Activated T-helper 1 cell treated with anti-CD3 and anti-CD28 coated beads, Interleukin-12 subunit alpha, Interleukin-12 subunit beta, Interleukin-2, Interleukin-4 antibody, amounts not matched to agents 30 ng/mL and 10 ng/mL and 1 ng/mL, durations not matched to agents 14 hours and 24 hours and 36 hours (primary cell): ENCODE data around the gene SART1. TPM values are rescaled to one million over a fixed set of nuclear protein-coding genes. Genes with fewer than 3 reads are reported as not detected.
"Not testable (repeated sequence)": the region's sequence is repeated elsewhere in the genome, so short reads cannot be mapped to it uniquely, and the experiment has no call there.

Experiments used
- DNase-seq: peaks from one replicate; pipeline ENCODE4 v3.0.0; 2021; ENCODE audit warnings: low spot score
- H3K27ac Mint-ChIP-seq: one replicate; pipeline ENCODE4 v1.8.0; 2021; ENCODE audit warnings: mild to moderate bottlenecking, mixed read lengths
- H3K27me3 Mint-ChIP-seq: one replicate; pipeline ENCODE4 v1.8.0; 2022; ENCODE audit warnings: mild to moderate bottlenecking, moderate library complexity, mixed read lengths; ENCODE audit not compliant: insufficient read depth
- H3K36me3 Mint-ChIP-seq: one replicate; pipeline ENCODE4 v1.8.0; 2021; ENCODE audit warnings: low read depth, mixed read lengths
- H3K4me1 Mint-ChIP-seq: one replicate; pipeline ENCODE4 v1.8.0; 2021; ENCODE audit warnings: low read depth, mixed read lengths
- H3K4me3 Mint-ChIP-seq: one replicate; pipeline ENCODE4 v1.8.0; 2021; ENCODE audit warnings: mild to moderate bottlenecking, moderate library complexity, mixed read lengths
- H3K9me3 Mint-ChIP-seq: one replicate; pipeline ENCODE4 v1.8.0; 2021; ENCODE audit warnings: mixed read lengths
- intact Hi-C: fragments of 100-400 bp; cut with micrococcal nuclease; formaldehyde crosslinking; loops from one replicate; pipeline ENCODE4 v1.15.1; 2024
- total RNA-seq: library from RNA; stranded (reverse); gene quantifications from 2 replicates; pipeline ENCODE4 v1.2.3, GENCODE V29; 2022

SART1 gene
- total RNA-seq, 1 donor from 2014 or later = 110 TPM

- intact Hi-C loops = no loop called here
- no peak overlapping the region for H3K27ac Mint-ChIP-seq
- DNase-seq = no peak
- H3K9me3 Mint-ChIP-seq = no peaks in the 10 kb centered on the region
- no peak overlapping the region for H3K4me3 Mint-ChIP-seq
- H3K27me3 Mint-ChIP-seq = peaks cover 20% of the 10 kb centered on the region
- H3K36me3 Mint-ChIP-seq = no peaks in the 10 kb centered on the region
- H3K4me1 Mint-ChIP-seq = peaks cover 9% of the 10 kb centered on the region
These were observed 50.9 kb downstream of the SART1 start for GRCh38 chr11:66012371-66012945.

GRCh38 chr11:66012946-66013761 lies 51.6 kb downstream of the SART1 start:
- Mint-ChIP-seq H3K9me3 (no peaks in the 10 kb centered on the region), H3K36me3 (no peaks in the 10 kb centered on the region), H3K27me3 (peaks cover 21% of the 10 kb centered on the region), H3K27ac (no peak overlapping the region), H3K4me3 (no peak overlapping the region), H3K4me1 (peaks cover 13% of the 10 kb centered on the region)
- DNase-seq = no peak
- intact Hi-C loops = no loop called here

GRCh38 chr11:66013762-66014100 lies 52.2 kb downstream of the SART1 start:
- intact Hi-C loops = no loop called here
- no peak overlapping the region for H3K27ac Mint-ChIP-seq
- no peaks in the 10 kb centered on the region for H3K36me3 Mint-ChIP-seq
- H3K4me1 Mint-ChIP-seq = peaks cover 13% of the 10 kb centered on the region
- no peaks in the 10 kb centered on the region for H3K9me3 Mint-ChIP-seq
- no peak overlapping the region for H3K4me3 Mint-ChIP-seq
- H3K27me3 Mint-ChIP-seq = peaks cover 21% of the 10 kb centered on the region
- no peak for DNase-seq

- H3K27me3 Mint-ChIP-seq = peaks cover 21% of the 10 kb centered on the region
- H3K9me3 Mint-ChIP-seq = no peaks in the 10 kb centered on the region
- intact Hi-C loops = no loop called here
- H3K36me3 Mint-ChIP-seq = no peaks in the 10 kb centered on the region
- H3K4me1 Mint-ChIP-seq = peaks cover 13% of the 10 kb centered on the region
- DNase-seq = no peak
- no peak overlapping the region for H3K27ac Mint-ChIP-seq
- no peak overlapping the region for H3K4me3 Mint-ChIP-seq
These were observed 53.4 kb downstream of the SART1 start for GRCh38 chr11:66014804-66015453.

- no peak for DNase-seq
- H3K27ac Mint-ChIP-seq = no peak overlapping the region
These were observed 53.9 kb downstream of the SART1 start for GRCh38 chr11:66015454-66015881.

GRCh38 chr11:66015936-66016792 lies 54.6 kb downstream of the SART1 start:
- H3K27me3 Mint-ChIP-seq = peaks cover 13% of the 10 kb centered on the region
- H3K4me3 Mint-ChIP-seq = no peak overlapping the region
- no peaks in the 10 kb centered on the region for H3K9me3 Mint-ChIP-seq
- no peak overlapping the region for H3K27ac Mint-ChIP-seq
- no peak for DNase-seq
- peaks cover 8% of the 10 kb centered on the region for H3K4me1 Mint-ChIP-seq
- intact Hi-C loops = no loop called here
- no peaks in the 10 kb centered on the region for H3K36me3 Mint-ChIP-seq

More at GRCh38 chr11:66015454-66015881, 53.9 kb downstream of the SART1 start:
- H3K4me3 Mint-ChIP-seq = no peak overlapping the region
- H3K9me3 Mint-ChIP-seq = no peaks in the 10 kb centered on the region
- H3K4me1 Mint-ChIP-seq = peaks cover 8% of the 10 kb centered on the region
- H3K36me3 Mint-ChIP-seq = no peaks in the 10 kb centered on the region
- peaks cover 16% of the 10 kb centered on the region for H3K27me3 Mint-ChIP-seq
- intact Hi-C loops = no loop called here

- H3K4me3 Mint-ChIP-seq = no peak overlapping the region
- intact Hi-C loops = no loop called here
- H3K4me1 Mint-ChIP-seq = peaks cover 8% of the 10 kb centered on the region
- H3K36me3 Mint-ChIP-seq = no peaks in the 10 kb centered on the region
- H3K27me3 Mint-ChIP-seq = peaks cover 10% of the 10 kb centered on the region
- no peaks in the 10 kb centered on the region for H3K9me3 Mint-ChIP-seq
- no peak overlapping the region for H3K27ac Mint-ChIP-seq
- DNase-seq = no peak
These were observed 55.3 kb downstream of the SART1 start for GRCh38 chr11:66016793-66017177.

GRCh38 chr11:66017321-66017720 lies 55.8 kb downstream of the SART1 start:
- Mint-ChIP-seq H3K36me3 (no peaks in the 10 kb centered on the region), H3K27me3 (peaks cover 10% of the 10 kb centered on the region), H3K9me3 (no peaks in the 10 kb centered on the region), H3K27ac (peak overlapping the region; percentile 70), H3K4me1 (peaks cover 8% of the 10 kb centered on the region), H3K4me3 (no peak overlapping the region)
- DNase-seq = no peak
- intact Hi-C loops = no loop called here

- Mint-ChIP-seq H3K36me3 (no peaks in the 10 kb centered on the region), H3K4me1 (peaks cover 13% of the 10 kb centered on the region), H3K9me3 (no peaks in the 10 kb centered on the region), H3K27ac (no peak overlapping the region), H3K4me3 (no peak overlapping the region), H3K27me3 (peaks cover 8% of the 10 kb centered on the region)
- no peak for DNase-seq
- intact Hi-C loops = no loop called here
These were observed 58.7 kb downstream of the SART1 start for GRCh38 chr11:66020212-66020611.

GRCh38 chr11:66020618-66021357 lies 59.3 kb downstream of the SART1 start:
- H3K4me3 Mint-ChIP-seq = peak overlapping the region; percentile 5
- no peaks in the 10 kb centered on the region for H3K9me3 Mint-ChIP-seq
- no peak for DNase-seq
- no peaks in the 10 kb centered on the region for H3K36me3 Mint-ChIP-seq
- H3K27me3 Mint-ChIP-seq = peaks cover 8% of the 10 kb centered on the region
- peaks cover 13% of the 10 kb centered on the region for H3K4me1 Mint-ChIP-seq
- intact Hi-C loops = no loop called here
- peak overlapping the region; percentile 61 for H3K27ac Mint-ChIP-seq

GRCh38 chr11:66022401-66023185 lies 61.1 kb downstream of the SART1 start:
- DNase-seq = peak; percentile 73
- peaks cover 8% of the 10 kb centered on the region for H3K4me1 Mint-ChIP-seq
- peaks cover 8% of the 10 kb centered on the region for H3K27me3 Mint-ChIP-seq
- no peak overlapping the region for H3K27ac Mint-ChIP-seq
- peak overlapping the region; percentile 12 for H3K4me3 Mint-ChIP-seq
- intact Hi-C loops = loop anchor here (1.0 kb wide), 3 partner anchors 20 to 33 kb away; partner anchors contain the start of genes BANF1 and EIF1AD
- no peaks in the 10 kb centered on the region for H3K36me3 Mint-ChIP-seq
- no peaks in the 10 kb centered on the region for H3K9me3 Mint-ChIP-seq

- H3K36me3 Mint-ChIP-seq, DNase-seq, intact Hi-C loops, H3K27ac Mint-ChIP-seq, H3K27me3 Mint-ChIP-seq, H3K4me1 Mint-ChIP-seq, H3K4me3 Mint-ChIP-seq, H3K9me3 Mint-ChIP-seq: not testable (repeated sequence)
These were observed 61.6 kb downstream of the SART1 start for GRCh38 chr11:66023186-66023440.
